Astrocyte (in vitro differentiated cells and primary cell): Measurements from ENCODE around the gene SMIM20. TPM values are rescaled to one million over a fixed set of nuclear protein-coding genes. Genes with fewer than 3 reads are reported as not detected.

Experiments used
- DNase-seq: peaks from one replicate; pipeline ENCODE4 v3.0.0-alpha.2; 2010; ENCODE audit warnings: low read depth
- FAIRE-seq: peaks from 2 replicates; lab custom pipeline; 2011; peaks lifted over from hg19 to GRCh38; lab: Jason Lieb, UNC
- H2AFZ ChIP-seq: 2 replicates; pipeline ENCODE4 v1.6.0; 2012; ENCODE audit warnings: low read depth, low read length, inconsistent platforms
- H3K27ac ChIP-seq: 2 replicates; pipeline ENCODE4 v1.5.1; 2011; ENCODE audit warnings: low read depth, low read length, inconsistent platforms
- H3K27me3 ChIP-seq: 2 replicates; pipeline ENCODE4 v1.6.0; 2011; ENCODE audit warnings: low read length, inconsistent platforms; ENCODE audit not compliant: insufficient read depth
- H3K36me3 ChIP-seq: 2 replicates; pipeline ENCODE4 v1.5.1; 2011; ENCODE audit warnings: low read length, inconsistent platforms; ENCODE audit not compliant: insufficient read depth
- H3K4me1 ChIP-seq: 2 replicates; pipeline ENCODE4 v1.5.1; 2011; ENCODE audit warnings: low read length, inconsistent platforms; ENCODE audit not compliant: insufficient read depth
- H3K4me2 ChIP-seq: 2 replicates; pipeline ENCODE4 v1.6.0; 2012; ENCODE audit warnings: low read length, inconsistent platforms
- H3K4me3 ChIP-seq: 2 replicates; pipeline ENCODE4 v1.5.1; 2011; ENCODE audit warnings: low read depth, mild to moderate bottlenecking, low read length, inconsistent platforms; ENCODE audit not compliant: insufficient read depth
- H3K79me2 ChIP-seq: 2 replicates; pipeline ENCODE4 v1.6.0; 2012; ENCODE audit warnings: mild to moderate bottlenecking, low read length, inconsistent platforms; ENCODE audit not compliant: insufficient read depth
- H3K9ac ChIP-seq: 2 replicates; pipeline ENCODE4 v1.6.0; 2012; ENCODE audit warnings: mild to moderate bottlenecking, low read length, inconsistent platforms
- H3K9me3 ChIP-seq: 2 replicates; pipeline ENCODE4 v1.5.1; 2012; ENCODE audit warnings: low read depth, mild to moderate bottlenecking, low read length, inconsistent platforms; ENCODE audit not compliant: insufficient read depth
- H4K20me1 ChIP-seq: 2 replicates; pipeline ENCODE4 v1.6.0; 2012; ENCODE audit warnings: low read length, inconsistent platforms; ENCODE audit not compliant: insufficient read depth
- H3K27ac Mint-ChIP-seq: one replicate; pipeline ENCODE4 v1.8.0; 2021; ENCODE audit warnings: mild to moderate bottlenecking, mixed read lengths; ENCODE audit not compliant: unreplicated experiment
- H3K27me3 Mint-ChIP-seq: one replicate; pipeline ENCODE4 v1.8.0; 2021; ENCODE audit warnings: low read depth, mixed read lengths; ENCODE audit not compliant: unreplicated experiment
- H3K36me3 Mint-ChIP-seq: one replicate; pipeline ENCODE4 v1.8.0; 2021; ENCODE audit warnings: low read depth, mixed read lengths; ENCODE audit not compliant: unreplicated experiment
- H3K4me1 Mint-ChIP-seq: one replicate; pipeline ENCODE4 v1.8.0; 2021; ENCODE audit warnings: low read depth, mixed read lengths; ENCODE audit not compliant: unreplicated experiment
- H3K4me3 Mint-ChIP-seq: one replicate; pipeline ENCODE4 v1.8.0; 2021; ENCODE audit warnings: mild to moderate bottlenecking, moderate library complexity, mixed read lengths; ENCODE audit not compliant: unreplicated experiment
- H3K9me3 Mint-ChIP-seq: one replicate; pipeline ENCODE4 v1.8.0; 2021; ENCODE audit warnings: mild to moderate bottlenecking, mixed read lengths; ENCODE audit not compliant: unreplicated experiment
- CTCF ChIP-seq: IDR thresholded peaks from 2 replicates; pipeline ENCODE4 v1.5.1; 2011; ENCODE audit warnings: low read depth, mild to moderate bottlenecking, inconsistent platforms, low read length, moderate library complexity; ENCODE audit not compliant: insufficient read depth
- EZH2 ChIP-seq: IDR thresholded peaks from 2 replicates; pipeline ENCODE4 v1.6.1; 2012; ENCODE audit warnings: mild to moderate bottlenecking, low read length, inconsistent platforms; ENCODE audit not compliant: insufficient read depth
- total RNA-seq: library from RNA; stranded (reverse); gene quantifications from 2 replicates; pipeline ENCODE4 v1.2.1, GENCODE V29; 2021

Gene SMIM20
- total RNA-seq, 1 donor from 2014 or later: 19.4 TPM

GRCh38 chr4:25956260-25956659 is 42.2 kb downstream of the SMIM20 start:
- Histone ChIP-seq H3K79me2 (no peaks in the 10 kb centered on the region), H3K4me3 (no peak overlapping the region), H3K36me3 (no peaks in the 10 kb centered on the region), H2AFZ (no peak overlapping the region), H3K27ac (no peak overlapping the region), H3K4me1 (peaks cover 5% of the 10 kb centered on the region), H3K27me3 (peaks cover 4% of the 10 kb centered on the region), H3K9me3 (no peaks in the 10 kb centered on the region), H4K20me1 (no peaks in the 10 kb centered on the region), H3K9ac (no peak overlapping the region), H3K4me2 (no peak overlapping the region)
- Mint-ChIP-seq H3K27me3 (peaks cover 15% of the 10 kb centered on the region), H3K36me3 (no peaks in the 10 kb centered on the region), H3K9me3 (peaks cover 2% of the 10 kb centered on the region), H3K4me3 (no peak overlapping the region), H3K27ac (no peak overlapping the region), H3K4me1 (peaks cover 4% of the 10 kb centered on the region)
- DNase-seq: no peak
- TF ChIP-seq EZH2 (no peak), CTCF (no peak)
- no peak for FAIRE-seq

- TF ChIP-seq CTCF: no peak
- TF ChIP-seq EZH2: no peak
- no peaks in the 10 kb centered on the region for H3K79me2 ChIP-seq
- H3K4me3 ChIP-seq: no peak overlapping the region
- no peak overlapping the region for H2AFZ ChIP-seq
- no peak overlapping the region for H3K9ac ChIP-seq
- no peaks in the 10 kb centered on the region for H3K9me3 ChIP-seq
- peaks cover 12% of the 10 kb centered on the region for H3K27me3 Mint-ChIP-seq
- H3K4me3 Mint-ChIP-seq: no peak overlapping the region
- no peak overlapping the region for H3K4me2 ChIP-seq
- peaks cover 4% of the 10 kb centered on the region for H3K4me1 Mint-ChIP-seq
- H3K27me3 ChIP-seq: peaks cover 4% of the 10 kb centered on the region
- H4K20me1 ChIP-seq: no peaks in the 10 kb centered on the region
- no peak overlapping the region for H3K27ac ChIP-seq
- no peaks in the 10 kb centered on the region for H3K36me3 ChIP-seq
- no peaks in the 10 kb centered on the region for H3K36me3 Mint-ChIP-seq
- peaks cover 5% of the 10 kb centered on the region for H3K4me1 ChIP-seq
- no peak for DNase-seq
- H3K27ac Mint-ChIP-seq: no peak overlapping the region
- peaks cover 5% of the 10 kb centered on the region for H3K9me3 Mint-ChIP-seq
- FAIRE-seq: no peak
These were observed 44.1 kb downstream of the SMIM20 start for GRCh38 chr4:25958110-25958509.

- no peak overlapping the region for H2AFZ ChIP-seq
- H3K79me2 ChIP-seq: no peaks in the 10 kb centered on the region
- H3K27me3 Mint-ChIP-seq: peaks cover 4% of the 10 kb centered on the region
- peaks cover 3% of the 10 kb centered on the region for H3K9me3 Mint-ChIP-seq
- no peak overlapping the region for H3K4me3 Mint-ChIP-seq
- H3K36me3 Mint-ChIP-seq: no peaks in the 10 kb centered on the region
- no peak for TF ChIP-seq EZH2
- no peak for TF ChIP-seq CTCF
- FAIRE-seq (no peak), DNase-seq (no peak)
- no peak overlapping the region for H3K4me2 ChIP-seq
- H3K9ac ChIP-seq: no peak overlapping the region
- no peaks in the 10 kb centered on the region for H3K4me1 ChIP-seq
- peaks cover 7% of the 10 kb centered on the region for H3K4me1 Mint-ChIP-seq
- H3K27ac ChIP-seq: no peak overlapping the region
- no peaks in the 10 kb centered on the region for H3K9me3 ChIP-seq
- no peaks in the 10 kb centered on the region for H3K27me3 ChIP-seq
- no peaks in the 10 kb centered on the region for H3K36me3 ChIP-seq
- H4K20me1 ChIP-seq: no peaks in the 10 kb centered on the region
- H3K4me3 ChIP-seq: no peak overlapping the region
- no peak overlapping the region for H3K27ac Mint-ChIP-seq
These were observed 48.4 kb downstream of the SMIM20 start for GRCh38 chr4:25962393-25962792.
